ENCODE measurements around the gene CD248. TPM values are rescaled to one million over a fixed set of nuclear protein-coding genes. Genes with fewer than 3 reads are reported as not detected.
"Not testable (repeated sequence)": the region's sequence is repeated elsewhere in the genome, so short reads cannot be mapped to it uniquely, and the experiment has no call there.

The CD248 gene
- total RNA-seq, 1 donor, result 107 TPM

- Histone ChIP-seq H3K36me3 (ENCODE audit: insufficient read depth, low read length) (no peaks in the 10 kb centered on the region), H4K20me1 (ENCODE audit: insufficient read depth, low read length) (peaks cover 25% of the 10 kb centered on the region), H3K27me3 (ENCODE audit: insufficient read depth, low read length) (no peaks in the 10 kb centered on the region), H3K4me3 (ENCODE audit: insufficient read depth, low read length) (peak overlapping the region; percentile 80), H3K4me2 (ENCODE audit: insufficient read depth, low read length) (peak overlapping the region; percentile 98), H3K27ac (ENCODE audit: low read depth, low read length) (peak overlapping the region; percentile 83), H3K4me1 (ENCODE audit: insufficient read depth, low read length) (peaks cover 38% of the 10 kb centered on the region), H3K9me3 (ENCODE audit: low read depth, low read length) (no peaks in the 10 kb centered on the region), H2AFZ (ENCODE audit: low read length) (peak overlapping the region; percentile 98), H3K79me2 (ENCODE audit: insufficient read depth, low read length) (peaks cover 33% of the 10 kb centered on the region)
- TF ChIP-seq CTCF (IDR thresholded peaks at IDR 0.05; ENCODE audit: extremely low read depth, low read depth, low read length), result no peak
- peak; percentile 97 for DNase-seq (ENCODE audit: insufficient read length, low spot score, missing footprints)
Observed at GRCh38 chr11:66311965-66312548, 4.8 kb downstream of the CD248 start.

GRCh38 chr11:66311470-66311964, 5.3 kb downstream of the CD248 start:
- Histone ChIP-seq H3K79me2 (ENCODE audit: insufficient read depth, low read length) (peaks cover 30% of the 10 kb centered on the region), H3K27ac (ENCODE audit: low read depth, low read length) (peak overlapping the region; percentile 83), H3K4me2 (ENCODE audit: insufficient read depth, low read length) (peak overlapping the region; percentile 98), H3K4me3 (ENCODE audit: insufficient read depth, low read length) (peak overlapping the region; percentile 80), H2AFZ (ENCODE audit: low read length) (peak overlapping the region; percentile 98), H3K36me3 (ENCODE audit: insufficient read depth, low read length) (no peaks in the 10 kb centered on the region), H3K27me3 (ENCODE audit: insufficient read depth, low read length) (no peaks in the 10 kb centered on the region), H3K9me3 (ENCODE audit: low read depth, low read length) (no peaks in the 10 kb centered on the region), H3K4me1 (ENCODE audit: insufficient read depth, low read length) (peaks cover 34% of the 10 kb centered on the region), H4K20me1 (ENCODE audit: insufficient read depth, low read length) (peaks cover 23% of the 10 kb centered on the region)
- no peak for DNase-seq (ENCODE audit: insufficient read length, low spot score, missing footprints)
- TF ChIP-seq CTCF (IDR thresholded peaks at IDR 0.05; ENCODE audit: extremely low read depth, low read depth, low read length), result peak; percentile 90

- Histone ChIP-seq H3K4me1 (ENCODE audit: insufficient read depth, low read length) (peaks cover 28% of the 10 kb centered on the region), H3K79me2 (ENCODE audit: insufficient read depth, low read length) (peaks cover 25% of the 10 kb centered on the region), H4K20me1 (ENCODE audit: insufficient read depth, low read length) (peaks cover 17% of the 10 kb centered on the region)
- H3K36me3 ChIP-seq (ENCODE audit: insufficient read depth, low read length); H3K27me3 ChIP-seq (ENCODE audit: insufficient read depth, low read length); H3K9me3 ChIP-seq (ENCODE audit: low read depth, low read length); H3K27ac ChIP-seq (ENCODE audit: low read depth, low read length); H3K4me3 ChIP-seq (ENCODE audit: insufficient read depth, low read length); H3K4me2 ChIP-seq (ENCODE audit: insufficient read depth, low read length); H2AFZ ChIP-seq (ENCODE audit: low read length): not testable (repeated sequence)
- DNase-seq (ENCODE audit: insufficient read length, low spot score, missing footprints), result peak; percentile 65
Observed at GRCh38 chr11:66310803-66311440, 5.9 kb downstream of the CD248 start.

- no peak for TF ChIP-seq CTCF (IDR thresholded peaks at IDR 0.05; ENCODE audit: extremely low read depth, low read depth, low read length)
- Histone ChIP-seq H3K36me3 (ENCODE audit: insufficient read depth, low read length) (no peaks in the 10 kb centered on the region), H3K79me2 (ENCODE audit: insufficient read depth, low read length) (peaks cover 19% of the 10 kb centered on the region), H3K4me1 (ENCODE audit: insufficient read depth, low read length) (peaks cover 22% of the 10 kb centered on the region), H3K27me3 (ENCODE audit: insufficient read depth, low read length) (peaks cover 1% of the 10 kb centered on the region), H3K4me3 (ENCODE audit: insufficient read depth, low read length) (no peak overlapping the region), H3K4me2 (ENCODE audit: insufficient read depth, low read length) (no peak overlapping the region), H4K20me1 (ENCODE audit: insufficient read depth, low read length) (peaks cover 11% of the 10 kb centered on the region), H2AFZ (ENCODE audit: low read length) (no peak overlapping the region), H3K9me3 (ENCODE audit: low read depth, low read length) (no peaks in the 10 kb centered on the region), H3K27ac (ENCODE audit: low read depth, low read length) (no peak overlapping the region)
- peak; percentile 29 for DNase-seq (ENCODE audit: insufficient read length, low spot score, missing footprints)
Observed at GRCh38 chr11:66310324-66310723, 6.5 kb downstream of the CD248 start.
